CD4-positive, alpha-beta memory T cell (primary cell): ENCODE data around the gene KCTD21. TPM values are rescaled to one million over a fixed set of nuclear protein-coding genes. Genes with fewer than 3 reads are reported as not detected.
"Not testable (repeated sequence)": the region's sequence is repeated elsewhere in the genome, so short reads cannot be mapped to it uniquely, and the experiment has no call there.

Source experiments
- CTCF ChIA-PET: fragments of 350-600 bp; sonication (Branson Sonifier 250); formaldehyde crosslinking; loops from one replicate; lab custom pipeline; 2021; ENCODE audit warnings: inconsistent platforms; ENCODE audit not compliant: partially characterized antibody; lab: Charles Lee
- POLR2A ChIA-PET: fragments of 350-600 bp; sonication (Branson Sonifier 250); formaldehyde crosslinking; loops from one replicate; lab custom pipeline; 2021; ENCODE audit not compliant: partially characterized antibody; lab: Charles Lee
- DNase-seq, 5 donors: peaks; one replicate each; pipeline versions ENCODE4 v3.0.0 to v3.0.0-alpha.2; 2020 to 2022; ENCODE audit warnings: mixed read lengths in 1 of 5
- H3K27ac ChIP-seq: one replicate; pipeline ENCODE4 v1.7.0; 2013; ENCODE audit warnings: low read depth, low read length
- H3K27me3 ChIP-seq: 2 replicates; pipeline ENCODE4 v1.7.0; 2013; ENCODE audit warnings: mild to moderate bottlenecking, low read length, moderate library complexity; ENCODE audit not compliant: insufficient read depth
- H3K36me3 ChIP-seq: 2 replicates; pipeline ENCODE4 v1.7.0; 2013; ENCODE audit warnings: mild to moderate bottlenecking, low read length, moderate library complexity; ENCODE audit not compliant: insufficient read depth
- H3K4me1 ChIP-seq: 2 replicates; pipeline ENCODE4 v1.7.0; 2013; ENCODE audit warnings: mild to moderate bottlenecking, low read length, moderate library complexity; ENCODE audit not compliant: insufficient read depth
- H3K4me3 ChIP-seq, 2 donors: one replicate each; pipeline ENCODE4 v1.7.0; 2013; ENCODE audit warnings: low read length in 2 of 2, mild to moderate bottlenecking in 1 of 2
- H3K9me3 ChIP-seq, 2 donors: one replicate each; pipeline ENCODE4 v1.7.0; 2013; ENCODE audit warnings: low read length in 2 of 2, control low read depth in 1 of 2; ENCODE audit not compliant: control insufficient read depth in 1 of 2
- H3K27ac Mint-ChIP-seq, 7 donors: one replicate each; pipeline ENCODE4 v1.8.0; 2020 to 2021; ENCODE audit warnings: mixed read lengths in 7 of 7, mild to moderate bottlenecking in 6 of 7, inconsistent platforms in 3 of 7, moderate library complexity in 3 of 7
- H3K27me3 Mint-ChIP-seq, 2 donors: one replicate each; pipeline ENCODE4 v1.8.0; 2020 to 2021; ENCODE audit warnings: mixed read lengths in 2 of 2
- H3K36me3 Mint-ChIP-seq, 2 donors: one replicate each; pipeline ENCODE4 v1.8.0; 2020 to 2021; ENCODE audit warnings: mixed read lengths in 2 of 2, inconsistent platforms in 1 of 2, mild to moderate bottlenecking in 1 of 2
- H3K4me1 Mint-ChIP-seq, 4 donors: one replicate each; pipeline ENCODE4 v1.8.0; 2020 to 2021; ENCODE audit warnings: mixed read lengths in 4 of 4, mild to moderate bottlenecking in 1 of 4
- H3K4me3 Mint-ChIP-seq, 8 donors: one replicate each; pipeline ENCODE4 v1.8.0; 2020 to 2021; ENCODE audit warnings: mixed read lengths in 8 of 8, mild to moderate bottlenecking in 7 of 8, moderate library complexity in 6 of 8, inconsistent platforms in 3 of 8
- H3K9me3 Mint-ChIP-seq, 8 donors: one replicate each; pipeline ENCODE4 v1.8.0; 2020 to 2021; ENCODE audit warnings: mixed read lengths in 8 of 8, mild to moderate bottlenecking in 5 of 8, inconsistent platforms in 3 of 8, moderate library complexity in 1 of 8
- intact Hi-C: fragments of 100-400 bp; cut with micrococcal nuclease; formaldehyde crosslinking; loops from one replicate; pipeline ENCODE4 v1.15.1; 2023
- polyA plus RNA-seq, 2 donors: library from polyadenylated mRNA; unstranded; fragments of 300-500 nt; fragmentation: Illumina TruSeq; gene quantifications; one replicate each; pipeline ENCODE4 v1.2.3, GENCODE V29; 2021
- total RNA-seq, 2 experiments: library from RNA; stranded (reverse); gene quantifications; one replicate each; pipeline ENCODE4 v1.2.3, GENCODE V29; 2021

Gene KCTD21, protein sequence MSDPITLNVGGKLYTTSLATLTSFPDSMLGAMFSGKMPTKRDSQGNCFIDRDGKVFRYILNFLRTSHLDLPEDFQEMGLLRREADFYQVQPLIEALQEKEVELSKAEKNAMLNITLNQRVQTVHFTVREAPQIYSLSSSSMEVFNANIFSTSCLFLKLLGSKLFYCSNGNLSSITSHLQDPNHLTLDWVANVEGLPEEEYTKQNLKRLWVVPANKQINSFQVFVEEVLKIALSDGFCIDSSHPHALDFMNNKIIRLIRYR
- total RNA-seq: 1 to 10 TPM; 8.0 to 8.6 TPM
- polyA plus RNA-seq: 1 to 10 TPM in 1 of 2 donors, under 1 TPM in 1; 0.88 to 2.6 TPM

DNA sequence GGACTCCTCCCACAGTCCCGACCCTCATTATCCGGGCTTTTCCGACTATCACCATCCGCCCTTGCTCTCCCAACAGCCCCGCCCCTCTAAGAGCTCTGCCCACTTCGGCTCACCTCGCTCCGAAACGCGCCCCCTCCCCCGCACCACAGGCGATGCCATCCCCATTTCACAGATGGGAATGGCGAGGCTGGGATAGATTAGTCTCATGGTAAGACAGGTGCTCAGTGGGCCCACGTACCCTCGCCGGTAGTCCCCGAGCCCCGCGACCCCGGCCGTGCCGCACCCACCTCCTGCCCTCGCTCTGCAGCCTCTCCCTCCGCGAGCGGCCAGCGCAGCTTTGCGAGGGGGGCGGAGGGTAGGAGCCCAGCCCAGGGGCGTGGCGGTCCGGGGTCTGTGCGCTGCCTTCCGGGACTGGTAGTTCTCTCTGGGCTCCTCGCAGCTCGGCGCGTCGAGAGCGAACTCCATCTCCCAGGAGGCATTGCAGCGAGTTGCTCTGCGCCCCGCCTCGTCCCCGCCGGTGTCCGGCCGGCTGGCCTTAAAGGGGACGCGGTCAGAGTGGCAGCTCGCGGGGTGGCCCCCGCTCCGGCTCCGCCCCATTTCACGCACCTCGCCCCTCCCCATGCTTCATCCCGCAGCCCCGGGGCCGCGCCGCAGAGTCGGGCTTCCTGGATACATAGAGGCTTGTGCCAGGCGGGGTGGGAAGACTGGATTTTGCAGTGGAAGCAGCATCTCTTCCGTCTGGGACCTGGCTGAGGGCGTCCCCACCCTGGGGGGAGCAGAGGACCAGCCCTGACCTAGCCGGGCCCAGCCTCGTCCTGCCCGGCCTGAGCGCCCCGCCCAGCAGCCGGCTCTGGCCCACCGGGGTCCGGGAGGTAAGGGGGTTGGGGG is at the start of gene KCTD21, which contains the start of gene USP35:
Gene KCTD21 (minus strand): TSS at position 341 of the 888 bp plus-strand sequence. CDS start 14,072 bp downstream, outside the sequence.
Gene USP35 (plus strand): TSS at position 634 of the 888 bp plus-strand sequence. CDS start 7,327 bp downstream, outside the sequence.
- Histone ChIP-seq H3K36me3 (no peaks in the 10 kb centered on the region), H3K27me3 (no peaks in the 10 kb centered on the region), H3K9me3 (no peaks in the 10 kb centered on the region), H3K4me3 (peak within 1 kb of the TSS; percentile 88 to 90), H3K4me1 (peaks cover 39% of the 10 kb centered on the region), H3K27ac (peak within 1 kb of the TSS; percentile 85)
- DNase-seq: peak; percentile 85 to 92 (median 87)
- Mint-ChIP-seq H3K4me3 (peak within 1 kb of the TSS; percentile 98 to 99 (median 99)), H3K27ac (peak within 1 kb of the TSS; percentile 95 to 99 (median 98)), H3K27me3 (no peaks in the 10 kb centered on the region), H3K9me3 (no peaks in the 10 kb centered on the region), H3K4me1 (peaks cover 33 to 63% (median 47%) of the 10 kb centered on the region in 4 donors), H3K36me3 (peaks cover 0 to 14% of the 10 kb centered on the region in 2 donors)
- CTCF ChIA-PET: interaction anchor here (0.7 to 1.7 kb wide), 2 partner anchors 376 to 1057 kb away, joined by 4 to 5 read pairs; no protein-coding TSS in a partner anchor
- POLR2A ChIA-PET: interaction anchor here (1.0 to 4.3 kb wide), 9 partner anchors 11 to 386 kb away, joined by 3 to 53 read pairs (median 5); partner anchors contain the start of genes ALG8, INTS4, NARS2 and NDUFC2
- intact Hi-C loops: loop anchor here (1.0 to 5.0 kb wide), 6 partner anchors 14 to 368 kb away; partner anchors contain the start of genes AAMDC, ALG8, GAB2 and INTS4

DNA sequence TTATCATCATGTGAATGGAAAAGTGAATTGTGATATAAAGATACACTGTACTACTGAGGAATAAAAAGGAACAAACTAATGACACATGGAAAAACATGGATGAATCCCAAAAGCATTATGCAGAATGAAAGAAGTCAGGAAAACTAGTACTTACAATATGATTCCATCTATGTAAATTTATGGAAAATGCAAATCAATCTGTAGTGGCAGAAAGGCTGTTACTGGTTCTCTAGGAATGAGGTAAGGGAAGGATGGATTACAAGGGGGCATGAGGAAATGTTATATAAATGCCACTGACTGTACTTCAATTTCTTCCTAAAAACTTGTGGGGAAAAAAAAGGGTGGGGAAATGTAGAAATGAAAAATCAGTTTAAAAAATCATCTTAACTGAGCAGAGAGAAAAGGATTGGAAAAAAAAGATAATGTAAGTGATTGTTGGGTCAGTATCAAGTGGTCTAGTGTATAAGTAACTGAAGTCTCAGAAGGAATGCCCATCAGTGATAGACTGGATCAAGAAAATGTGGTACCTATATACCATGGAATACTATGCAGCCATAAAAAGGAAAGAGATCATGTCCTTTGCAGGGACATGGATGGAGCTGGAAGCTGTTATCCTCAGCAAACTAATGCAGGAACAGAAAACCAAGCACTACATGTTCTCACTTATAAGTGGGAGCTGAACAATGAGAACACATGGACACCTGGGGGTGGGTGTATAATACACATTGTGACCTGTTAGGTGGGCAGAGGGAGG is 49.0 kb upstream of the KCTD21 start:
- Mint-ChIP-seq H3K9me3 (peaks cover 0 to 30% (median 18%) of the 10 kb centered on the region in 8 donors), H3K27ac (no peak overlapping the region), H3K36me3 (peaks cover 9 to 40% of the 10 kb centered on the region in 2 donors), H3K4me1 (no peaks in the 10 kb centered on the region), H3K27me3 (no peaks in the 10 kb centered on the region), H3K4me3 (no peak overlapping the region)
- intact Hi-C loops: no loop called here
- ChIA-PET POLR2A (no interaction called here), CTCF (no interaction called here)
- H3K27me3 ChIP-seq: no peaks in the 10 kb centered on the region
- H3K36me3 ChIP-seq: no peaks in the 10 kb centered on the region
- H3K27ac ChIP-seq: no peak overlapping the region
- H3K9me3 ChIP-seq: peaks cover 0 to 4% of the 10 kb centered on the region in 2 donors
- no peak for DNase-seq
- H3K4me1 ChIP-seq: no peaks in the 10 kb centered on the region
- H3K4me3 ChIP-seq: no peak overlapping the region

DNA sequence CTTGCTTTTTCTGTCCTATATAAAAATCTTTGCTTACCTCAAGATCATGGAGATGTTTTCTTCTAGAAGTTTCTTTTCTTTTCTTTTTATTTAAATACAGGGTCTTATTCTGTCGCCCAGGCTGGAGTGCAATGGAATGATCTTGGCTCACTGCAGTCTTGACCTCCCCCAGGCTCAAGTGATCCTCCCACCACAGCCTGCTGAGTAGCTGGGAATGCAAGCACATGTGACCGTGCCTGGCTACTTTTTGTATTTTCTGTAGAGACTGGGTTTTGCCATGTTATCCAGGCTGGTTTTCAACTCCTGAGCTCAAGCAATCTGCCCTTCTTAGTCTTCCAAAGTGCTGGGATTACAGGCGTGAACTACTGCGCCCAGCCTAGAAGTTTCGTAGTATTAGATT is 45.6 kb upstream of the KCTD21 start:
- no peak overlapping the region for H3K4me3 Mint-ChIP-seq
- H3K27ac Mint-ChIP-seq: no peak overlapping the region
- H3K9me3 Mint-ChIP-seq: peaks cover 0 to 6% (median 1%) of the 10 kb centered on the region in 8 donors
- DNase-seq: no peak
- peaks cover 3 to 8% (median 5%) of the 10 kb centered on the region in 4 donors for H3K4me1 Mint-ChIP-seq
- peaks cover 9 to 26% of the 10 kb centered on the region in 2 donors for H3K36me3 Mint-ChIP-seq
- Histone ChIP-seq H3K4me3 (no peak overlapping the region), H3K27ac (no peak overlapping the region), H3K36me3 (no peaks in the 10 kb centered on the region), H3K4me1 (no peaks in the 10 kb centered on the region), H3K9me3 (no peaks in the 10 kb centered on the region), H3K27me3 (no peaks in the 10 kb centered on the region)
- intact Hi-C loops: no loop called here
- CTCF ChIA-PET: no interaction called here
- H3K27me3 Mint-ChIP-seq: no peaks in the 10 kb centered on the region
- POLR2A ChIA-PET: no interaction called here

DNA sequence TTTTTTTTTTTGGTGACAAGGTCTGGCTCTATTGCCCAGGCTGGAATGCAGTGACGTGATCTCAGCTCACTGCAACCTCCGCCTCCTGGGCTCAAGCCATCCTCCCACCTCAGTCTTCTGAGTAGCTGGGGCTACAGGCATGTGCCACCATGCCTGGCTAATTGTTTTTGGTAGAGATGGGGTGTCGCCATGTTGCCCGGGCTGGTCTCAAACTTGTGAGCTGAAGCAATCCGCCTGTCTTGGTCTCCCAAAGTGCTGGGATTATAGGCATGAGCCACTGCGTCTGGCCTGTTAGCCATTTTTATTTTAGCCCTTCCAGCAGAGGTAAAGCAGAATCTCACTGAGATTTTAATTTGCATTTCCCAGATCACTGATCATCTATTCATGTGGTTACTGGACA is 44.6 kb upstream of the KCTD21 start:
- H3K4me1 Mint-ChIP-seq, H3K27ac ChIP-seq, H3K27me3 ChIP-seq, H3K4me1 ChIP-seq, H3K9me3 ChIP-seq, POLR2A ChIA-PET, intact Hi-C loops, H3K27ac Mint-ChIP-seq, H3K4me3 Mint-ChIP-seq, H3K27me3 Mint-ChIP-seq, H3K36me3 ChIP-seq, H3K4me3 ChIP-seq, DNase-seq, H3K9me3 Mint-ChIP-seq: not testable (repeated sequence)
- H3K36me3 Mint-ChIP-seq: peaks cover 9 to 21% of the 10 kb centered on the region in 2 donors
- CTCF ChIA-PET: interaction anchor here (0.7 kb wide), 1 partner anchor 42 kb away, joined by 3 read pairs; no protein-coding TSS in a partner anchor

DNA sequence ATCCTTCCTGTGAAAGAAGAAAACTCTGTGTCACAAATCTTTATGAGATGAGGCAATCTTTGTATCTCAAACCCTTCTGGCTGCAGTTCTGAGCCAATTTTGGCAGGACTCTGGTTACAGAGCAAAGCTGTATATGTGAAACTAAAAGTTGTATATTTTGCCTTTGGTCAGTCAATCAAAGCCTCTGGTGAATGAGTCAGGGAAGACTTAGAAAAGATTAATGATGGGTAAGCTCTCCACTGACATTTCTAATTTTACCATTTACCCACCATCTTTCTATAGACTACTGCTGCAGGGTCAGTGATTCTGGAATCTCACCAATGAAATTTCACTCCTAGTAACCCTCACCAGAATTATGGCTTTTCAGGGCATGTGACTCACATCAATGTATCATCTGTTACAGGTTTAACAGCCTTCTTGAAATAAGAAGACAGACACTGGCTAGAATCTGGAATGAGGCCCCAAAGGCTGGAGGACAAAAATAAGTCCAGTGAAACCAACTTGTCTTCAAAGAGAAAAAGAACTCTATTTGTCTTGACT is 43.6 kb upstream of the KCTD21 start:
- Histone ChIP-seq H3K9me3 (no peaks in the 10 kb centered on the region), H3K4me1 (no peaks in the 10 kb centered on the region), H3K27me3 (no peaks in the 10 kb centered on the region), H3K4me3 (no peak overlapping the region), H3K27ac (no peak overlapping the region), H3K36me3 (no peaks in the 10 kb centered on the region)
- Mint-ChIP-seq H3K4me3 (no peak overlapping the region), H3K27me3 (no peaks in the 10 kb centered on the region), H3K27ac (no peak overlapping the region), H3K36me3 (peaks cover 9 to 11% of the 10 kb centered on the region in 2 donors), H3K4me1 (peaks cover 3 to 8% (median 5%) of the 10 kb centered on the region in 4 donors), H3K9me3 (peaks cover 0 to under 1% (median 0%) of the 10 kb centered on the region in 8 donors)
- intact Hi-C loops: no loop called here
- ChIA-PET CTCF (no interaction called here), POLR2A (no interaction called here)
- DNase-seq: no peak

DNA sequence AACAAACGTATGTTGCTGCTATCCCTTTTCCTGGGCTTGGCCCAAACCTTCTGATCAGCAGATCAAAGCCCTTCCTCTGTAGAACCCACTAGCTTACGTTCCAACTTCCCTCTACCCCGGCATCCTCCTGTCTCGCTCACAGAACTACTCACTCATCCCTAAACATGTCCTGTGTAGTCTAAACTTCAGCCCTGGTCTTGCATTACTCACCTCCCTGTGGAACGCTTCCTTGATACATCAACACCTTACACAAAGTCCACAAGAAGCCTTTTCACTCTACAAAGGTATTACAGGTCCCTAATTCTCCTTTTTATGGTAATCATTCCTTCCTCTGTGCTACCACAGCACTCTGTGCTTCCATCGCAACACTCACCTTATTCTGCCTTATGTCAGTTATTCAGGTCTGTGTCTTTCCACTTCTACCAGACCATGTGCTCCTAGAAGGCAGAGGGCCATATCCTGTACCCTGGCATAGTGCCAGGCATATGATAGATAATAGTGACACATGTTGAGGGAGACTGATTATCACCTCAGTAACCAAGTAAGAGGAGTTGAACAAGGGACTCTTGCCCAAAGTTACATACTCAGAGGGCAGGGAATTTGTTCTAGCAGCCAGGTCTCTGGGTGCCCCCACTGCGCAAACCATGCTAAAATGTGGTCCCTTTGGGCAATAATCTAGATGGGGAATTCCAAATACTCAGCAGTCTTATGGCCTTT is 41.9 kb upstream of the KCTD21 start:
- no peaks in the 10 kb centered on the region for H3K9me3 ChIP-seq
- ChIA-PET CTCF (no interaction called here), POLR2A (no interaction called here)
- H3K4me3 ChIP-seq: no peak overlapping the region
- H3K9me3 Mint-ChIP-seq: no peaks in the 10 kb centered on the region
- H3K4me1 ChIP-seq: no peaks in the 10 kb centered on the region
- H3K4me1 Mint-ChIP-seq: peaks cover 3 to 8% (median 5%) of the 10 kb centered on the region in 4 donors
- H3K27ac Mint-ChIP-seq: peak overlapping the region in 1 of 7 donors; percentile 1
- DNase-seq: no peak
- H3K27ac ChIP-seq: no peak overlapping the region
- intact Hi-C loops: no loop called here
- H3K27me3 ChIP-seq: no peaks in the 10 kb centered on the region
- no peaks in the 10 kb centered on the region for H3K36me3 ChIP-seq
- peaks cover under 1 to 4% of the 10 kb centered on the region in 2 donors for H3K36me3 Mint-ChIP-seq
- no peak overlapping the region for H3K4me3 Mint-ChIP-seq
- H3K27me3 Mint-ChIP-seq: no peaks in the 10 kb centered on the region
